ENCODE measurements around the gene ARL3.
"Not testable (repeated sequence)": the region's sequence is repeated elsewhere in the genome, so short reads cannot be mapped to it uniquely, and the experiment has no call there.

ARL3 gene

GRCh38 chr10:102735065-102735562 lies 20.9 kb upstream of the ARL3 start:
- DNase-seq (ENCODE audit: low read depth): peak; percentile 21

- no peak for DNase-seq (ENCODE audit: low read depth)
These were observed 18.5 kb upstream of the ARL3 start for GRCh38 chr10:102732661-102733060.

- DNase-seq (ENCODE audit: low read depth): no peak
These were observed 17.1 kb upstream of the ARL3 start for GRCh38 chr10:102731222-102731800.

- peak; percentile 82 for DNase-seq (ENCODE audit: low read depth)
These were observed 15.1 kb upstream of the ARL3 start for GRCh38 chr10:102729029-102730026.

DNA sequence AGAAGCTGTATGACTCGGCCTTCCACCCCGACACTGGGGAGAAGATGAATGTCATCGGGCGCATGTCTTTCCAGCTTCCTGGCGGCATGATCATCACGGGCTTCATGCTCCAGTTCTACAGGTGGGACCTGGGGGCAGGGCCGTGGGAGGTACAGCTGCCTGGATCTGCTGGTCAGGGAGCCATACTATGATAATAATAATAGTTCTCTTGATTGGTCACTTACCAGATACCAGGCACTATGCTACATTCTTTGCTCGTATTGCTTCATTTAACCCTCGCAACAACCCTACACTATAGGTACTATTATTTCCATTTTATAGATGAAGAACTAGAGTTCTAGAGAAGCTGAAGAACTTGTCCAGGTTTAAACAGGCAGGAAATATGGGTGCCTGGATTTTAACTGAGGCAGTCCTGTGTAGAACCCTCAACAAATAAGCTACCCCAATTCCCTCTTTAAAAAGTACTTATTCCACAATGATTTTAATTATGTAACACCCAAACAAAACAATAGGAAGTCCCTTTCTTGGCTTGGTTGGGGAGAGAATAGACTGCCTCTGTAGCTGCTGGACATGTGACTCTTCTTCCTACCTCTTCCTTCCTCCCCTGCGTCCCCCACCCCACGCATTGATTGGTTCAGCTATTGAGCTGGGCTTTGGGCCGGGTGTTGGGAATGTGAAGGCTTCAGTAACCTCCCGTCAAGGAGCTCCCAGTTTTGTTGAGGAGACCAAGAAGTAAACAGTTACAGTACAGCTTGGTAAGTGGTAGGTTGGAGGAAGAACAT lies 13.0 kb upstream of the ARL3 start:
- no peak for DNase-seq (ENCODE audit: low read depth)

DNA sequence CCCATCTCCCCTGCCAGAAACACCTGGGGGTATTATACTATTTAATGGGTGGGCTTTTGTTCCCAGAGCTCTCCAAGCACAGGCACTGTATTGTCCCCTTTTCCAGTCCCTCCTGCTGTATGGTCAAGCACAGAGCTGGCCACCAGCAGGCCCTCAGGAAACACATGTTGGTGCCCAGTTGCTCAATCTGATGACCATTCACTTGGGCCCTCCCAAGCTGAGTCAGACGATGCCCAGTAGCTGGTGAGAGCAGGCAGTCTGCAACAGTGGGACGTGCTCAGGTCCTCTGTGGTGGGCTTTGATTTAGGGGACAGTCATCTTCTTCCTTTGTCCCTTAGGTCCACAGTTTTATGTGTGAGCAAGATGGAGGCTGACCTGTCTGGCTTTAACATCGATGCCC lies 12.1 kb upstream of the ARL3 start:
- DNase-seq (ENCODE audit: low read depth): peak; percentile 48

DNA sequence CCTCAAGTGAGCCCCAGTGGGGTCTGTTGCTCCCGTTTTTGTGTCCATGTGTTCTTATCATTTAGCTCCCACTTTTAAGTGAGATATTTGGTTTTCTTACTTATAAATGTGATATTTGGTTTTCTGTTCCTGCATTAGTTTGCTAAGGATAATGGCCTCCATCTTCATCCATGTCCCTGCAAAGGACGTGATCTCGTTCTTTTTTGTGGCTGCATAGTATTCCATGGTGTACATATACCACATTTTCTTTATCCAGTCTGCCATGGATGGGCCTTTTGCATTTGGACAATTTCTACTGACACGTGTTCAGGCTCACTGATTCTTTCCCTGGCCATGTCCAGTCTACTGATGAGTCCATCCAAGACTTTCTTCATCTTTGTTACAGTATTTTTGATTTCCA lies 9.8 kb upstream of the ARL3 start:
- no peak for DNase-seq (ENCODE audit: low read depth)

GRCh38 chr10:102721954-102722353 lies 7.8 kb upstream of the ARL3 start:
- DNase-seq (ENCODE audit: low read depth): no peak

- no peak for DNase-seq (ENCODE audit: low read depth)
These were observed 6.6 kb upstream of the ARL3 start for GRCh38 chr10:102720775-102721301.

- no peak for DNase-seq (ENCODE audit: low read depth)
These were observed 6.1 kb upstream of the ARL3 start for GRCh38 chr10:102720337-102720736.

GRCh38 chr10:102718220-102718619 lies 4.0 kb upstream of the ARL3 start:
- DNase-seq (ENCODE audit: low read depth): peak; percentile 56

- not testable (repeated sequence) for DNase-seq (ENCODE audit: low read depth)
These were observed 2.8 kb upstream of the ARL3 start for GRCh38 chr10:102716900-102717565.

DNA sequence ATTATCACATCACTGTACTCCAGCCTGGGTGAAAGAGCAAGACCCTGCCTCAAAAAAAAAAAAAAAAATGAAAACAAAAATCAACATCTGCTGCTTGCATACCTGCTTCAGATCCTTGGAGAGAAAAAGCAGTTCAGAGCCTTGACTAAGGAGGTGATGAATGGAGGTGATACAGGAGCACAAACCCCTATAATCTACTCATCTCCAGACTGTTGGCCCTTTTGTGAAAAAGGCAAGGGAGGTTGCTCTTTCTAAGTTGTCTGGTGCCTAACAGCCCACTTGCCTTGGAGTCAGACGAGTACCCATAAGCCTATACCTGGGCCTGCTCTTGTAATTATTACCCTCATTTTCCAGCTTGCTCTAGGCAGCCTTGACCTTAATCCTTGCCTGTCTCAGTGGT lies 1.7 kb upstream of the ARL3 start:
- no peak for DNase-seq (ENCODE audit: low read depth)

GRCh38 chr10:102714621-102715455 lies 641 bp upstream of the ARL3 start, which contains the start of gene SFXN2:
TSS of gene SFXN2 (plus strand) at chr10:102714636. CDS start at chr10:102726637, 12,001 bp downstream.
- no peak for DNase-seq (ENCODE audit: low read depth)

GRCh38 chr10:102713539-102713813 lies 721 bp downstream of the ARL3 start:
- no peak for DNase-seq (ENCODE audit: low read depth)

DNA sequence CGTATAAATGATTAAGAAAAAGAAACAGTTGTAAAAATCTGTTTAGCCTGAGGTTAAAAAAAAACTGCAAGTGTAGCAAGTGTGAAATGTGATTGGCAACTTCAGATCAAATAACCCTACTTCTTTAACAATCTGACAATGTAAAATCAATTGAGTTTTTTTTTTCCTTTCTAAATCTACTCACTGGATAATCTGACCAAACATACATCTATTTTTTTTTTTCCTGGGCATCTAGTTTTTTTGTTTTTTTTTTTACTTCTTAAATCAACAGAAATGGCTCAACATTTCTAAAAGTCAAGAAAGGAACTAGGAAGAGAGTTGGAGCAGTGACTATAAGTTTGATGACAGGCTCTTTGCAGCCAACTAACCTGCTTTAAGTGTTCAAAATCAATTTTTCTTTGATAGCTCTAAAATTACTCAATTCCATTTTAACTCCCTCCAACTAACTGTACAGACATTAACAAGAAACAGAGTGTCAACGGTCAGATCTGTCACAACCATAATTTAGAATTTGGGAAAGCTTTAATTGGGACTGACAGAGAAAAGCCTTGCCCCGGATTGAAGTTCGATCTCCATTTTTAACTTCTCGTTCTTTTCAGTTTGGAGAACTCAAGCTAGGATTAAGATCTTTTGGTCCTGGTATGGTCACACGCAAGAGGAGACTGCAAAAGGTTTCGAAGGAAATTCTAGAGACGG lies 1.2 kb downstream of the ARL3 start:
- DNase-seq (ENCODE audit: low read depth): no peak

DNA sequence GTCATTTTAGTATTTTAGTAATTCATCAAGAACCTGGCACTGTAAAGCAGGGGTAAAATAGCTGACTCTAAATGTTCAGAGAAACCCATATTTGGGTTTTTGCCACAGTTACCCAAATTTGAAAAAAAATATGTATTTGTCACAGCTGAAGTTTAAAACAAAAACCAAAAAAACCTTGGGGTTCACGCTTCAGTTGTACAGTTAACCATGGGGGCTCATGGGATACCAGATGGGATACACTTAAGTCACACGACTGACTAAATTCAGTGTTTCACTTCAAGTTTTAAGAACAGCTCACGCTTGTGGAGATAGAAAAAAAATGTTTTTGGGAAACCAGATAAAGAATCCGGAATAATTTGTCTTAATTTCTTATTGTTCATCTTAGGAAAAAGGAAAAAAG lies 2.1 kb downstream of the ARL3 start:
- DNase-seq (ENCODE audit: low read depth): no peak

DNA sequence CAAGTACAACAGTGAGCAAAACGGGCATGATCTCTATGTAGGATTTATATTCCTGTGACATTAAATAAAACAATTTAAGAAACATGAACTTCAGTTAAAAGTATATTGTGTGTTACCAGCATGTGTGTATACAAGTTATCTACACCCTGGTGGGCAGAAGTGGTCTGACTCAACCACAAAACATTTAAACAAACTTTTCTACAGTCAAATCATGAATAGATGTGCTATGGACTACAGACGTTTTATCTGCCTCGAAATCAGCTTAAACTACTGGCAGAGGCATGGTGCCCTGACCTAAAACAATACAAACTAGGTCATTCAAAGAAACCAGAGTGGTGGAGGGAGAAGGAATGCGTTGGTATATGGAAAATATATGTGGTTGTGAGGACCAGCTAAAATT lies 3.6 kb downstream of the ARL3 start:
- DNase-seq (ENCODE audit: low read depth): peak; percentile 88

GRCh38 chr10:102705531-102705930 lies 8.7 kb downstream of the ARL3 start:
- no peak for DNase-seq (ENCODE audit: low read depth)

DNA sequence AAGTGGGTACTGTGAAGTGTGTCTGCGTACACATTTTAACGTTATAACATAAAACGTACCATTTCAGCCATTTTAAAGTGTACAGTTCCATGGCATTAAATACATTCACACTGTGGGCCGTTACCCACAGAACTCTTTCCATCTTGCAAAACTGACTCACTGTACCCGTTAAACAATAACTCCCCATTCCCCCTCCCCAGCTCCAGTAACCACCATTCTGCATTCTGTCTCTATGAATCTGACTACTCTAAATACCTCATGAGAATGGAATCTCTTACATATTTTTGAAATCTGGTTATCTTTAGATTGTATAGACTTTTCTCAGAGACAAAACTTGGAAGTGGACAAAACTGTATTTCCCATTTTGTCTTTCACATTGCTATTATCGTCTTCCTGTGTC lies 9.3 kb downstream of the ARL3 start:
- DNase-seq (ENCODE audit: low read depth): peak; percentile 81

Measured in EH (cell line).